ENCODE results near the gene MPPE1.
"Not testable (repeated sequence)": the region's sequence is repeated elsewhere in the genome, so short reads cannot be mapped to it uniquely, and the experiment has no call there.

The MPPE1 gene, protein sequence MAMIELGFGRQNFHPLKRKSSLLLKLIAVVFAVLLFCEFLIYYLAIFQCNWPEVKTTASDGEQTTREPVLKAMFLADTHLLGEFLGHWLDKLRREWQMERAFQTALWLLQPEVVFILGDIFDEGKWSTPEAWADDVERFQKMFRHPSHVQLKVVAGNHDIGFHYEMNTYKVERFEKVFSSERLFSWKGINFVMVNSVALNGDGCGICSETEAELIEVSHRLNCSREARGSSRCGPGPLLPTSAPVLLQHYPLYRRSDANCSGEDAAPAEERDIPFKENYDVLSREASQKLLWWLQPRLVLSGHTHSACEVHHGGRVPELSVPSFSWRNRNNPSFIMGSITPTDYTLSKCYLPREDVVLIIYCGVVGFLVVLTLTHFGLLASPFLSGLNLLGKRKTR

DNA sequence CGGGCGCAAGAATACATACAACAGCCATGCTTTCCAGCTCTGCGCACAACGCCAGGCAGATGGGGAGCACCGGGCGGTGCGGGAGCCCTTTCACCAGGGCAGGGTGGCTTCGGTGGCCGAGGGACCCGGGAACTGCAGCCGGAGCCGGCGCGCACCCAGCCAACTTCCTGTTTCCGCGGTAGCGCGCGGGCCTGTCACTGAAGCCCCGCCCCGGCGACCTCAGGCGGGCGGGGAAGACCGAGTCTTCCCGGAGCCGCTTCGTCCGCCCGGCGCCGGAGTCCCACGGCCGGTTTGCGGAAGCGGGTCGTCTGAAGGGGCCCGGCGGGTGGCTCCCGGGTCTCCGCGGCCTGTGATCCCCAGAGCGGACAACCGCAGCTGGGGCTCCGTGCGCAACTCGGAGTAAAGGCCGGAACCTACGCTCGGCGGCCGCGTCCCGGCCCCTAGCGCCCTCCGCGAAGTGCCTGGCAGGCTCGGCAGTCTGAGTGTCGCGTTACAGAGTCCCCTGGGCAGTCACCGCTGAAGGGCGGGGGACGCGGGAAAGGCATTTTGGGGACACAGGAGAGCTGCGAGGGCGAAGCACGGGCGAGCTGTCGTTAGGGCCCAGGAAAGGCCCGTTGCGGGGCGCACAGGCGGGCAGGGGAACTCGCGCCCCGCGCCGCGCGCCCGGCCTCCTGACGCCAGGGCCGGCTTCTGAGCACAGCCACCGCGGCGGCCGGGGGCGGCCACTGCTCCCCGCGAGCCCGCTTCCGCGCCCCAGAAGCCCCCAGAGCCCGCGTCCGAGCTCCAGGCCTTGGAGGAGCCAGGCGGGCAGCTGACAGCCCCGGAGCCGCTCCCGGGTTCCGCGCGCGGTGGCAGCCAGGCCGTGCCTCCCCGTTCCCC is at the start of gene MPPE1:
Gene MPPE1 (minus strand): TSS at position 136 of the 879 bp plus-strand sequence. CDS start 11,053 bp downstream, outside the sequence.
- DNase-seq = peak; percentile 83

DNA sequence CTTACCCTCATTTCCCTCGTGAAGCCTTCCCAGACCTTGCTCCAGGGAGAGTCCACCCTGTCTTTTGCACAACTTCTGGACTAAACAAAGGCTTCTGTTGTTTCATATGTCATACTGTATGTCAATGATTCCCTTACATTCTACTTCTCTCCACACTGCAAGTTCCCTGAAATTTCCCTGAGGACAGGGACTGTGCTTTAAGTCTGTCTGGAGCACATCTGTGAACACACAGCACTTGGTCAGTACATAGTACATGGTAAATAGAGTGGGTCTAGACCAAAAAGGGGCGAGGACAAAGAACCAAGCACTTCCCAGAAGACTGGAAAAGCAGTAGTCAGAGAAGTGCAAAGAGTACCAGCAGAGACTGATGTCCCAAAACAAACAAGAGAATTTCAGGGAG is 49.5 kb upstream of the MPPE1 start:
- DNase-seq = no peak

DNA sequence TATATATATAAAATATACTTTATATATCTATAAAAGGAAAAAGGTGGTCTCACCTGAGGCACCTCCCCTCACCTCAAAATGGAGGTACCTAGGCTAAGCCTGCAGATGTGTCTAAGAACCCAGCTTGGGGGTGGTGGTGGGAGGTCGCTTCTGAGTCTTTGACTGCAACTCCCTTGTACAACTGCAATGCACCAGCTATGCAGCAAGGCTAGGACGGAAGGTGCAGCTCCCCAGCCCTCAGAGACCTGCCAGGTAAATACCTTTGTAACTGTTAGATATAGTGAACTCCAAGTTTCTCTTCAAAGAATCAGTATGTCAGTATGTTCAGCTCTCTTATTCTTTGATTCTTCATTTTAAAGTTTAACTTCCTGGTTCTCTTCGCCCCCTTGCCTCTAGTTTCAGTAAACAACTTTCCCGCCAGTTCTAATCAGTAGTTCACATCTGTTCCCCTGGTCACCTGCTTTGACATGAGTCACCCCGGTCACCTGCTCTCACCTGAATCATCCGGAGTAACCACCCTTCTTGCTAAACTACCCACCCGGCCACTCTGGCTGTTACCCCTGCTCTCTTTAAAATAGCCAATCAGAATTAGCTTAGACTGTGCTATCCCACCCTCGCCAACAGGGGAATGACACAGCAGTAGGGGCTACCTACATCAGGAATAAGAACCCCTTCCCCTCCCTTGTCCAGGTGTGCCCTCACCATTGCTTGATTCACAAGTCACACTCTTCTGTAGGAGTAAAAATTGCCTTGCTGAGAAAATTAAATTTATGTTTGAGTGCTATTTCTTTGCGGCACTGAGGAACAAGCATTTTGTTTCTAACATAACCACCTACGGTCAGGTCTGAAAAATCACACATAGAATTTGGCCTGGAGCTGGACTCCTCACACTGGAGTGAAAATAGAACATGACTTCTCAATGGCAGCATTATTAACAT is 48.5 kb upstream of the MPPE1 start:
- no peak for DNase-seq

DNA sequence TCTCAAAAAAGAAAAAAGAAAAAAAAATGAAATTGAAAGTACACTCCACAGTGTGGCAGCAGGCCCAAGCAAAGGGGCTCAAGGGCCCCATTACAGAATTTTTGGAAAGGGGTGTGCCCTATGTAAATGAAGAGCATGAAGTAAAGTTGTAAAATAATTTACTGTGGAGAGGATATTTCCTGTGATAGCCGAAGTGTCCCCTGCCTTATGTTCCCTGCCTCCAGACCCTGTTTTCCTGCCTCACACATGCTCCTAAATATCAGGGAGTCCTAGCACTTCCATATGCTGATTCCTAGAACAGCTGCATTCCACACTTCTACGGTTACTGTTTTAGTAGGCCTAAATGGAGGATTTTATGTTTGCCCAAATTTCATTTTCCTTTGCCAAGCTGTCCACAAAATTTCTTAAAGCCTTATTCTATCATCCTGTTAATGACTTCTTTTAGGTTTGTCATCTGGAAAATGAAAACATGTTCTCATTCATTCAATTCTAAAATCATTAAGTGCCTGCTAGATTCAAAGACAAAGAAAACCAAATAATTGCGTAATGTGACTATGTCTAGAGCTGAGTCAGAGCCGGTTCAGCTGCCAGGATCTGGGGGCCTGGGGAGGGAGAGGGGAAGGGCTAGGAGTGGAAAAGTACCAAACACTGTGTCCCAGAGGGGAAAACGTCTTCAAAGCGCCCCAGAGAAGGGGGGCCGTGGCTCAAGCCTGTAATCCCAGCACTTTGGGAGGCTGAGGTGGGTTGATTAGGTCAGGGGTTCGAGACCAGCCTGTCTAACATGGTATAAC is 47.3 kb upstream of the MPPE1 start:
- peak; percentile 10 for DNase-seq

DNA sequence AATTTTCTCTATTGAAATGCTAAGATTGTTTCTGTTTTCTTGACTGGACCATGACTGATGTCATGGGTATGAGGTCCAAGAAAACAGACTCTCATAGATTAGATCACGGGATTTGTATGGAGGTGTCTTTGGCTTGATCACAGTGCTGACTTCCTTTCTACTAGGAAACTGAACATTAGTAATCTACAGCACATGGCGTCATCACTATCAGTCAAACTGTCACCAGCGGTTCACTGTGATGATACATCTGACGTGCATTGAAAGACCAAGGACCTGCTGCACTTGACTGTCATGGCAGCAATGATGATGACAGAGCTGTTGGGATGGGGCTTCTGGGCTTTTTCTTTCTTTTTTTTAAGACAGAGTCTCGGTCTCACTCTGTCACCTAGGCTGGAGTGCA is 45.0 kb upstream of the MPPE1 start:
- no peak for DNase-seq

DNA sequence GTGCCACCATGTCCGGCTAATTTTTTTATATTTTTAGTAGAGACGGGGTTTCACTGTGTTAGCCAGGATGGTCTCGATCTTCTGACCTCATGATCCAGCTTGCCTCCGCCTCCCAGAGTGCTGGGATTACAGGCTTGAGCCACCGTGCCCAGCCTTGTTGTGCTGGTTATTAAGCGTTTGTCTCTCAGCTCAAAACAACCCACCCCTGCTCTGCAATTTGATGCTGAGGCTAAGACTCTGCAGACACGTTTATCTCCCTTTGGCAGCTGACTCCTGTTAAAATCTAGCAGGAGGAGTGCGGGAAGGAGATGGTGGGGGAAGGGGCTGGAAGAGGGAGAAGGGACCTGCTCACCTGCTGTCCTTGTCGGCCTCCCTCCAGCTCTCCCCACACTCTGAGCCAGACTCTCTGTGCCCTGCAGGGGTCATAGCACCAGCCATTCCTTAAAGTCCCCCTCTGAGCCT is 43.3 kb upstream of the MPPE1 start:
- no peak for DNase-seq

DNA sequence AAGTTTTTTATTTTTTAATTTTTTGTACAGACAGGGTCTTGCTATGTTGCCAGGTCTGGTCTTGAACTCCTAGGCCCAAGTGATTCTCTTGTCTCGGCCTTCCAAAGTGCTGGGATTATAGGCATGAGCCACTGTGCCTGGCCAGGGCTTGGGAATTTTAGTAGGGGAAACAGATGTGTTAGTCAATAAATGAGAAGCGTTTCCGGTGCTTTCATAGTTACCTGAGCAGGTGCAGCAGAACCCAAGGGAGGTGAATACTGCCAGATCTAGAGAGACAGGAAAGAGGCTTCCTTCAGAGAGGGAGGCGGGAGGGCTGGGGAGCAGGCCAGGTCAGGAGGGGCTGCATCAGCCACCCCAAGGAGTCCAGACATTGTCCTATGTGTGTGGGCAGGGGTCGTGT is 42.7 kb upstream of the MPPE1 start:
- peak; percentile 14 for DNase-seq

DNA sequence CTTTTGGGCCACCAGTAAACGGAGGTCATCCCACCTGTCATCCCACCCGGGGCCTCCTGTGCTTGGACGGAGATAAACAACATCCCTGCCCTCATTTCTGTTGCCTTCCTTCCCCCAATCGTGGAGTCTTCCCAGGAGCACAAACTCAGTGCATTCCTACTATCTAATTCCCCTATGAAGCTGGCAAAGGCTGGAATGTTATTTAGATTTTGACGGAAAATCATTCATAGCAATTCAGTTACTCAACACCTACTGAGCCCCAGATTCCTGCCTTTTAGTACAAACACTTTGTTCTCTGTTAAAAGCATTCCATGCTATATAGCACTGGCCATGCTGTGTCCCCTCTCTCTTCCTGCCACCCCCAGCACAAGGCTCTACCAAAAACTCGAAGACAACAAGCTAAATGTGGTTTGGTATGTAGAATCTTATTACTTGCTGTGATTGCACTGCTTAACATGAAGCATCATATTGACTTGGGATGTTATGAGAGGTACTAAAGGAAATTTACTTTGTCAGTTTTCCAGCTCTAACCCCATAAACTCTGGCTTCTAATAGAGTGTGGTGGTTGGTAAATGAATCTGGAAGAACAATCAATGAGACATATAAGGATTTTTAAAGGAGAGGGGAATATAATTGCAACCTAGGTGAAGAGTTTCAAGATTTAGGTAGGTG is 40.9 kb upstream of the MPPE1 start:
- no peak for DNase-seq

DNA sequence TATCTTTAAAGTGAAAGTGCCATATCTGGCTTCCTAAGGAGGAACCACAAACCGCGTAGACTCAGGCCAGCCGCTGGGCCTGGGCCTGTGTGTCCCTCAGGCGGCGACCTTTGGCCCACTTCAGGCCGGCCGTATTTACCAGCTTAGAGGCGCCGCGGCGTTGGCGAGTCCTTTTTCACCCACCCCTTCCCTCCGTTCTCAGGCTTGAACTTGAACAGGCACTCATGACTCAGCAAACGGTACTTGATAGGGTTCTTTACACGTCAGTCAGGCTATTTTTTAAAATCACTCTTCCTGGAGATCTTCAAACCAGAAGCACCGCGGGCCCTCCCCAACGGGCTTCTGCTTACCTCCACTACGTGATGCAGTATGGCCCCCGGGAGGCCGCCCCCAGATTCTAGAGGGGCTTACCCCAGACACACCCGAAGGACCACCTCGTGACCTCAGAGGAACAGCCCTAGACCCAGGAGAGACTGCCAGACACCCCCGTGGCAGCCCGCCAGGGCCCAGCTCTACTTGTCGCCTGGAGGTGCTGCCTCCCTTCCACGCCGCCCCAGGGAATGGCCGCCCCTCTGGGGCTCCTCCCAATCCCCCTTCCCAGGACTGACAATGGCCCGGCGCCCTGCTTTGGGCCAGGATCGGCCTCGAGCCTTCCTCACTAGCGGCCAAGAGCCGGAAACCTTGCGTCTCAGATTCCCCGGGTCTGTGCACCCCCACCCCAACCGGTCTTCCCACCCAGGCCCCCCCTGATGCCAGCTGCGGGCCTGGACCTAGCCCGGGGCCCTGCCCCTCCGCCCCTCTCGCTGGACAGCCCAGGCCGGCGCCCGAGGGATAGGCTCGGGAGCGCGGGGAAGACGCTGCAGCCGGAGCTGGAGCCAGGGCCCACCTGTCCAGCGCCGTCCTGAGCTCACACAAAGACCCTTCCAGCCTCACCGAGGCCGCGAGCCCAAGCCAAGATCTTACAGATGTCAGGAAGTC is 39.4 kb upstream of the MPPE1 start:
- DNase-seq = no peak

DNA sequence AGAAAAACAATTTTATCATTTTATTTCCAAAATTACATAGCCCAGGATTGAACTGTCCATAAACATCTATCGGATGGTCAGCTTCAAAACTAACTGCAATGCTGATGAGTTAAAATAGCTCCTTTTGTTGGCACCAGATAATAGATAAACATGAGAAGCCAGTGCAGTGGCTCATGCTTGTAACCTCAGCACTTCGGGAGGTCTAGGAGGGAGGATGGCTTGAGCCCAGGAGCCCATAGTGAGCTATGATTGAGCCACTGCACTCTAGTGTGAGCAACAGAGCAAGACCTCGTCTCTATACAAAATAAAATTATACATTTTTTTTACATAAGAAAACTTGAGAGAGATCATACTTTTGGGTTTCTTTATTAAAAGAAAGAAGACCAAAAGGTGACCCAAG is 38.6 kb upstream of the MPPE1 start:
- no peak for DNase-seq

DNA sequence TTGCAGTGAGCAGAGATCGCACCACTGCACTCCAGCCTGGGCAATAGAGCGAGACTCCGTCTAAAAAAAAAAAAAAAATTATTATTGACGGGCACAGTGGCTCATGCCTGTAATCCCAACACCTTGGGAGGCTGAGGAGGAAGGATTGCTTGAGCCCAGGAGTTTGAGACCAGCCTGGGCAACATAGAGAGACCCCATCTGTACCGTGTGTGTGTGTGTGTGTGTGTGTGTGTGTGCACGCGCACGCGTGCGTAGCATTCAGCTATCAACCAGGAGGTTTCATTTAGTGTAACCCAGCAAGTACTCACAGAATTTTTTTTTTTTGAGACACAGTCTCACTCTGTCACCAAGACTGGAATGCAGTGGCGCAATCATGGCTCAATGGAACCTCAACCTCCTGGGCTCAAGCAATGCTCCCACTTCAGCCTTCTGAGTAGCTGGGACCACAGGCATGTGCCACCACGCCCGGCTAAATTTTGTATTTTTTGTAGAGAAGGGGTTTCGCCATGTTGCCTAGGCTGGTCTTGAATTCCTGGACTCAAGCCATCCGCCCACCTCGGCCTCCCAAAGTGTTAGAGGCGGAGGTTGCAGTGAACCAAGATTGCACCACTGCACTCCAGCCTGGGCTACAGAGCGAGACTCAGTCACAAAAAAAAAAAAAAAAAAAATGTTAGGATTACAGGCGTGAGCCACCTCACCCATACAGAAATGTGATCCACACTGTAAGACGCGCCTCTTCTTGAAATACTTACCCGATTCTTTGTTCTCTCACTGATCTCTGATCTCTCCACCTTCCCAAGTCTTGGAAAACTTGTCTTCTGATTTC is 37.9 kb upstream of the MPPE1 start:
- DNase-seq = not testable (repeated sequence)

DNA sequence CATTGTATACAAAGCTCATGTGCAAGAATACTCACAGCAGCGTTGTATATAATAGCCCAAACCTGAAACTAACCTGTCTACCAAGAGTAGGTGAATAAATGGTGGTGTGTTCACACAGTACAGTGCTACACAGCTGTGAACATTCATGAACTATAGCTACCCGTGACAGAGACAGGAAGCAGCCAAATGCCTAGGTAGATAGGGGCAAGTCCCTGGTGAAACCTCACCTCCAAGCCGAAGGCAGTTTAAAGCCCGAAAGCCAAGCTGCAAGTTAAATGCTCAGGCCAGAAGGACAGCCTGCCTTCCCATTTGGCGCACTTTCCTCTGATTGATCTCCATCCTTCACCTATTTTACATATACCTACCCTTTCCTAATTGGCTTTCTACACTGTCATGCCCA is 36.7 kb upstream of the MPPE1 start:
- DNase-seq = no peak

DNA sequence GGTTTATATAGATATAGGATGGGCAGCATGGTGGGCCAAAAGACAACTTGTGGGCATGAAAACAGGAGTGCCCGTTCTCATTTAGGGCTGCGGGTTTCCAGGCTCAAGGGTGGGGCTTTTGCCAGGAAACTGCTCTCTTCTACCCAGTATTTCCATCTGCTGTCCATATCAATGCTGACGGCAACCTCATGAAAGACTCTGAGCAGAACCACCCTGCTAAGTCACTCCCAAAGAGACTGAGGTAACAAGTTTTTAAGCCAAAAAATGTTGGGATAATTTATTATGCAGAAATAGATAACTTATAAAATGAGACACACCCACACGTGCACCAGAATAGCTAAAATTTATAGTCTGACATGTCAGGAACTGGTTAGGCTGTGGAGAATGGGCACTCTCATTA is 36.1 kb upstream of the MPPE1 start:
- no peak for DNase-seq

DNA sequence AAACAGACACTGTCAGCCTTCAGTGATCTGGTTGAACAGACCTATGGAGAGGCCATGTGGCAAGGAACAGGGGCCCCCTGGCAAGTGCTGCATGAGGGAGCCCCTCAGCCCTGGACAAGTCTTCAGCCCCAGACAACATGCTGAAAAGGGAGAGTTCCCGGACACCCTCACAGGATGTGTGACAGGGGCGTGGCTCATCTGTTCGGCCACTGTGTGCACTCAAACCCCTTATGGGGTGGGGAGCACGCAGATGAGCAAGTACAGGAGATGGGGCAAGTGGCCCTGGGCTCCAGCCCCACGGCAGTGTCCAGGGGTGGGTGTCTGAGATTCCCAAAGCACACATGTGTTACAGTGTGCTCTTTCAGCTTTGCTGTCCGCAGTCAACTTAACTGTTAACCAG is 35.4 kb upstream of the MPPE1 start:
- no peak for DNase-seq

DNA sequence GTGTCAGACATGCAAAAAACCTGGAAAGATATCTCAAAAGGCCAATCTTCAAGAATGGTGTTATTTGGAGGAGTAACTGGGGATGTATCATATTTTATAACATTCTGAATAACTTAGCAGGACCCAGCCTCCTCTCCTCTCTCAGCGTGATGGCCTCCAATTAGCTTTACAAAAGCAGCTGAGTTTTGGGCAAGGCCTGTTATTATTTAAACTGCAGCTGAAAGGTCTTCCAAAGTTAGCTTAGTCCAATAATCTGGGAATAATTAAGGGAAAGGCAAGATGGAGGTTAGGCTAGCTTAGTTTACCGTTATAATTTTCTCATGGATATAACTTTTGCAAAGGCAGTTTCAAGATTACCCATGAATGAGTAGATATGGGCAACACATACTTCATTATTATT is 32.8 kb upstream of the MPPE1 start:
- DNase-seq = no peak

DNA sequence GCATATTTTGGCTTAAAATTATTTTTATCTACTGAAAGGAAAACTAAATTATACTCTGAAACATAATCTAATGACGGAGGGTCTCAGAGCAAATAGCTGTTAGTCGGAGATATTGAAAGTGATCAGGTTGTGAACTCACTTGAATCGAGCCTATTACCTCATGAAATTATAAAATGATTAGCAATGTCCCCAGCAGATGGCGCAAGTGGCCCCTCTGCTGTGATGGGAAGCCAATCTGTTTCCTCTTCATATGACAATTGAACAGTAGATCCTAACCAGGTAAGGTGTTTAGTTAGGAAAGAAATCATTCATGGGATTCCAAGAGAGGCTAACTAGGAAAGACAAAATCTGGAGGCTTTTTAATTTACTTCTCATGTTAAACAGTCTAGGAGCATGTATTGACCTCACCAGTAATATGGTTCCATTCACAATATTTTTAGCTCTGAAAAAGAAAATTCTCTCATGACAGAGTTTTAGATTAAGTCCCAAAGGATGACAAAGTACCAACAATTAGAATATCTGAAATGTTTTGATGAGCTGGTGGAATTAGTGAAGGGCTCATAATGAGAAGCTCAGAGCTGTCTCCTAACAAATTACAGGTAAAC is 29.9 kb upstream of the MPPE1 start:
- peak; percentile 42 for DNase-seq

DNA sequence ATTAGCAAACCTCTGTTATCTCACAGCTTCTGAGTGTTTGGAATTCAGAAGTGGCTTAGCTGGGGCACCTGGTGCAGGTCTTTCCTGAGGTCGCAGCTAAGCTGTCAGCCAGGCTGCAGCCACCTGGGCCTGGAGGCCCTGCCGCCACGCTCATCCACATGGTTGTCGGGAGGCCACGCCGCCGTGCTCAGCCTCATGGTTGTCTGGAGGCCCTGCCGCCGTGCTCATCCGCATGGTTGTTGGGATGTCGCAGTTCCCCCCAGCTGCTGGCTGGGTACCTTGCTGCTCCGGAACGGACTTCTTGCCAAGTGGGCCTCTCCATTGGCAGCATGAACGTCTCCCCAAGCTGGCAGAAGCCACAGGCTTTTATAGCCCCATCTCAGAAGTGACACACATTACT is 24.3 kb upstream of the MPPE1 start:
- no peak for DNase-seq

DNA sequence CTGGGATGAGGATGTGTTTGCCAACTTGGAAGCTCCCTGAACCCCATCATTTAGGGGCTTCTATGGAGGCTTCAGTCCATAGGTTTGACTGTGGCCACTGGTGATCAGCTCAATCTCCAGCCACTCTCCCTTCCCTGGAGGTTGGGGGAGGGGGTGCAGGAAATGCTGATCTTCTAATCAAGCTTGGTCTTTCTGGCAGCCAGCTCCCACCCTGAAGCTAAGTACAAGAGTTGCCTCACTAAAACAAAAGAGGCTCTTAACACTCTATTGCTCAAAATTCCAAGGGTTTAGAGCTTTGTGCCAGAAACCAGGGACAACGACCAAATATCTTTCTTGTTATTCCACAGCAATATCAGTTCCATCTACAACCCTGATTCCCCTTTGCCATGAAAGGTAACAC is 19.4 kb upstream of the MPPE1 start:
- no peak for DNase-seq
